Esophagus (tissue), 2 donors: Measurements from ENCODE around the gene PHACTR1. TPM values are rescaled to one million over a fixed set of nuclear protein-coding genes. Genes with fewer than 3 reads are reported as not detected.

Experiments
- H3K27ac ChIP-seq, 2 donors: one replicate each; pipeline ENCODE4 v1.5.1; 2013; ENCODE audit warnings: low read depth in 2 of 2, mild to moderate bottlenecking in 2 of 2, inconsistent platforms in 1 of 2, low read length in 1 of 2, moderate library complexity in 1 of 2
- H3K27me3 ChIP-seq, 2 donors: one replicate each; pipeline ENCODE4 v1.6.1; 2013; ENCODE audit warnings: low read length in 2 of 2, control low read depth in 1 of 2, mild to moderate bottlenecking in 1 of 2; ENCODE audit not compliant: insufficient read depth in 2 of 2, control insufficient read depth in 1 of 2
- H3K36me3 ChIP-seq, 2 donors: one replicate each; pipeline ENCODE4 v1.6.1; 2013; ENCODE audit warnings: low read length in 1 of 2; ENCODE audit not compliant: control insufficient read depth in 2 of 2, insufficient read depth in 2 of 2
- H3K4me1 ChIP-seq, 2 donors: one replicate each; pipeline ENCODE4 v1.6.1; 2013; ENCODE audit warnings: low read length in 1 of 2; ENCODE audit not compliant: control insufficient read depth in 2 of 2, insufficient read depth in 2 of 2
- H3K4me3 ChIP-seq, 2 donors: one replicate each; pipeline ENCODE4 v1.5.1; 2013; ENCODE audit warnings: low read length in 2 of 2, mild to moderate bottlenecking in 2 of 2, low read depth in 1 of 2, moderate library complexity in 1 of 2
- H3K9me3 ChIP-seq, 2 donors: one replicate each; pipeline ENCODE4 v1.6.1; 2013; ENCODE audit warnings: mild to moderate bottlenecking in 2 of 2, low read depth in 1 of 2, low read length in 1 of 2, moderate library complexity in 1 of 2; ENCODE audit not compliant: control insufficient read depth in 2 of 2, insufficient read depth in 1 of 2
- WGBS, 2 donors: extraction: QIAGEN DNeasy Blood & Tissue Kit; methylation state at CpG; one replicate each; pipeline ENCODE4 v1.1.7; 2013; 5-methylcytosine and 5-hydroxymethylcytosine counted together
- polyA plus RNA-seq, 2 donors: library from polyadenylated mRNA; stranded (reverse); fragments of 200-250 nt; gene quantifications; one replicate each; pipeline ENCODE4 v1.2.3, GENCODE V29; 2013
- donor health status: healthy with polysubstance abuse.
- donor health status: Bipolar disorder and iron deficiency.

Gene PHACTR1
- polyA plus RNA-seq, 2 donors = 0.41 to 0.55 TPM

DNA sequence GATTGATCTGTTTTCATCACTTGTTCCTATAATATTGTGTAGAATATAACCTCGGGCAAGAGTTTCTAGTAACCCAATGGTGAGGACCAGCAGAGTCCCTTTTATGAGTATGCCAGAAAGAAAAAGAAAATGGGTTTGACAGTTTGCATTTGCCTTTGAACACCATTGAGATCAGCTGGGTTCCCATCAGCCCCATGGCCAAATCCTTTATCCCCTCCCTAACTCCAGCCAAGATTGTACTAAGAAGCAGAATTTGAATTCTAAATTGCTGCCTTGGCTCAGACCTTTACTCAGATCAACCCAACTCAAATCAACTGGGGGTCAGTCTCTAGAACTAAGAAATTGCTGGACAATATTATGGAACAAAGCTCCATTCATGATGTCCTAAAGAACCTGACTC, 424.4 kb downstream of the PHACTR1 start:
- no peak overlapping the region for H3K4me3 ChIP-seq
- no peaks in the 10 kb centered on the region for H3K36me3 ChIP-seq
- H3K9me3 ChIP-seq = no peaks in the 10 kb centered on the region
- no peaks in the 10 kb centered on the region for H3K27me3 ChIP-seq
- H3K27ac ChIP-seq = no peak overlapping the region
- no peaks in the 10 kb centered on the region for H3K4me1 ChIP-seq
- WGBS, 2 donors = 92 to 96% methylated on average over 1 of the region's 1 CpG

DNA sequence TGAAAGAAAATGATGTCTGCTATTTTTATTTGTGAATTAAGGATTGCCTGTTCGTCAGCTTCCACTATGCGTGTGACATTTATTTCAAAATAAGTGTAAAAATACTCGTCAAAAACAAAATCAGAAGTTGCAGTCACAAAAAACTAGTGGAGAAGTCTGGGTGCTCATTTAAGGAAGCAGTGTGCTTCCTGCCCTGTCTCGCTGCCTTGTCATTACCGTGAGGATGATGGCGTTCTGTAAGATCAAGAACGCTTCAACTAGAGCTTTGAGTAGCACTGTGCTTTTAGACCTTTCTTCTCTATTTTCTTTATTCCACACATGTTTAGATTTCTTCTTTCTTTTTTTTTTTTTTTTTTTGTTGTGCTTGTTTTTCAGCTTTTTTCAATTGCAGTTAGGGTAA, 424.8 kb downstream of the PHACTR1 start:
- Histone ChIP-seq H3K4me1 (no peaks in the 10 kb centered on the region), H3K27ac (no peak overlapping the region), H3K4me3 (no peak overlapping the region), H3K9me3 (no peaks in the 10 kb centered on the region), H3K36me3 (no peaks in the 10 kb centered on the region), H3K27me3 (no peaks in the 10 kb centered on the region)
- 72 to 78% methylated on average over 7 of the region's 7 CpGs for WGBS, 2 donors

DNA sequence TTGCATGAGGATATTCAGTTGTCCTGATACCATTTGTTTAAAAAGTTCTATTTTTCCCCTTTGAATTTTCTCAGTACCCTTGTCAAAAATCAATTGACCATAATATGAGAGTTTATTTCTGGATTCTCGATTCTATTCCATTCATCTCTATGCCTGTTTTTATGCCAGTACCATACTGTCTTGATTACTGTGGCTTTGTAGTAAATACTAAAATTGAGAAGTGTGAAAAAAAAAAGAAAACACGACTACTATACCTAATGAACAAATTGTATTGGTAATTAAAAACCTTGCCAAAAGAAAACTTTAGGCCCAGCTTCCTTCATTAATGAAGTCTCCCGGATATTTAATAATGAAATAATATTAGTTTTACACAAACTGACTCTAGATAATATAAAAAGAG, 426.0 kb downstream of the PHACTR1 start:
- Histone ChIP-seq H3K27ac (no peak overlapping the region), H3K27me3 (no peaks in the 10 kb centered on the region), H3K4me1 (no peaks in the 10 kb centered on the region), H3K36me3 (no peaks in the 10 kb centered on the region), H3K4me3 (no peak overlapping the region), H3K9me3 (no peaks in the 10 kb centered on the region)
- 88 to 92% methylated on average over 3 of the region's 3 CpGs for WGBS, 2 donors

DNA sequence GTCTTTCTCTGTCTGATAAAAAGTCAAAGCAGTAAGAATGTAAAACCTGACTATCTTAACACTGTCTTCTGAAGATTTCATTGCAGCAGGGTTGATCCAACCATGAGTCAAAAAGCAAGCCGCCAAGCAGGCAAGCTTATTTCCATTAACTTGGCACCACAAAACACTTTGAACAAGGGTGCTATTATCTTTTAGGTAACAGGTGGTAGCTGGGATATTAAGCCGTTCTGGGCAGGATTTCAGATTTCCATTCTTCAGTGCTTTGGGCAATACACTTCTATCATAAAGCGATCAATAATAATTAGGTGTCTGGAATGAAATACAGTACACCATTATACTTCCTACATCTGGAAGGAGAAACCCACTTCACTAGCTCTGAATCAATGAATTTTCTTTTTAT, 429.9 kb downstream of the PHACTR1 start:
- no peak overlapping the region for H3K4me3 ChIP-seq
- no peaks in the 10 kb centered on the region for H3K27me3 ChIP-seq
- no peak overlapping the region for H3K27ac ChIP-seq
- no peaks in the 10 kb centered on the region for H3K4me1 ChIP-seq
- WGBS, 2 donors = 56 to 62% methylated on average over 3 of the region's 3 CpGs
- H3K9me3 ChIP-seq = no peaks in the 10 kb centered on the region
- no peaks in the 10 kb centered on the region for H3K36me3 ChIP-seq

DNA sequence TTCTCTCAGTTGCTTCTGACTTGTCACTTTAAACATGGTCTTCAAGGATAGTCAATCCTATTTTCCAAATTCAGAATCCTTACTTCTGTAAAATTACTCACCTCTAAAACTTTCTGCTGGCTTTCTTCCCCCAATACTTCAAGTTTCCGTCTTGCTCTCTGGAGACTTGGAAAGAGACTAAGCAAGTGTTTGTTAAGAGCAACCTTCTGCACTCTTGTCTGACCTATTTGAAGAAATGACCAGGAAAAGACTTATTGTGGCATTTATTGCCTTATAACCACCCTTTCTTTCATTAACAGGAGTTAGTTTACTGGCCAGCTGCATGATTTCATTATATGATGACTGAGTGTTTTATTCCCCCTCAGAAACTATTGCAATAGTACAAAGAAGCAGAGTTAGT, 430.8 kb downstream of the PHACTR1 start:
- H3K9me3 ChIP-seq = no peaks in the 10 kb centered on the region
- H3K4me1 ChIP-seq = no peaks in the 10 kb centered on the region
- WGBS, 2 donors = 58 to 61% methylated on average over 1 of the region's 1 CpG
- no peak overlapping the region for H3K27ac ChIP-seq
- H3K27me3 ChIP-seq = no peaks in the 10 kb centered on the region
- no peaks in the 10 kb centered on the region for H3K36me3 ChIP-seq
- no peak overlapping the region for H3K4me3 ChIP-seq

DNA sequence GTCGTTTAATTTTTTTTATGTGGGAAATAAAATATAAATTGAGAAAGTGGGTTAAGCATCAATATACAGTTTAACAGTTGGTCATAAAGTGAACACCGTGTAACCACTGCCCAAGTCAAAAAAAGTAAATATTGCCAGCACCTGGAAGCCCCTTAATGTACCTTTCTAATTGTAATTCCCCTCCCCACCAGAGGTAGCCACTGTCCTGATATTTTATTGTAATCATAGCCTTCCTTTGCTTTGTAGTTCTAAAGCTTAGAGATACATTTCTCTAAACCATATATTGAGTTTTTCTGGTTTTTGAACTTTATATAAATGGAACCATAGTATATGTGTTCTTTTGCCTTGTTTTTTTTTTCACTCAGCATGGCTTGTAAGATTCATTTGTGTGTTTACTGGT, 431.2 kb downstream of the PHACTR1 start:
- H3K27ac ChIP-seq = no peak overlapping the region
- H3K27me3 ChIP-seq = no peaks in the 10 kb centered on the region
- no peaks in the 10 kb centered on the region for H3K4me1 ChIP-seq
- WGBS, 2 donors = 65 to 78% methylated on average over 2 of the region's 2 CpGs
- no peaks in the 10 kb centered on the region for H3K36me3 ChIP-seq
- no peaks in the 10 kb centered on the region for H3K9me3 ChIP-seq
- no peak overlapping the region for H3K4me3 ChIP-seq

DNA sequence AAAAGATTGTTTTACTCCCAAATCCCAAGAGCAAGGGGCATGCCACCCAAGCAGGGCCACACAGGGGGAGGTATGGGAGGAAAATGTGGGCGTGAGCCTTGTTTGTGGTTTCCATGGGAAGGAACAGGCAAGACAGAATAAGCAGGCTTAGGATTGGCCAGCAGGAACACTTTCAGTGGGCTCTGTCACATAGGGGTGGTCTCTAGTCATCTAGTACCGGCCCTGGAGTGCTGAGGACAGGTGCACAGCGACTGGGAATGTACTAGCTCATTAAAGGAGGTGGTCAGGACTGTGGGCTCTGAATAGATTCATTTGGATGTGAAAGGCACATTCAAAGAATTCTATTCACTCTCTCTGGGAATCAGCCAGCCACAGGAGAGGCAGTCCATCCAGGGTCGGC, 436.2 kb downstream of the PHACTR1 start:
- Histone ChIP-seq H3K27ac (no peak overlapping the region), H3K4me3 (no peak overlapping the region), H3K27me3 (no peaks in the 10 kb centered on the region), H3K4me1 (peaks cover 0 to 2% of the 10 kb centered on the region in 2 donors), H3K9me3 (no peaks in the 10 kb centered on the region), H3K36me3 (no peaks in the 10 kb centered on the region)
- WGBS, 2 donors = 72 to 76% methylated on average over 4 of the region's 4 CpGs

DNA sequence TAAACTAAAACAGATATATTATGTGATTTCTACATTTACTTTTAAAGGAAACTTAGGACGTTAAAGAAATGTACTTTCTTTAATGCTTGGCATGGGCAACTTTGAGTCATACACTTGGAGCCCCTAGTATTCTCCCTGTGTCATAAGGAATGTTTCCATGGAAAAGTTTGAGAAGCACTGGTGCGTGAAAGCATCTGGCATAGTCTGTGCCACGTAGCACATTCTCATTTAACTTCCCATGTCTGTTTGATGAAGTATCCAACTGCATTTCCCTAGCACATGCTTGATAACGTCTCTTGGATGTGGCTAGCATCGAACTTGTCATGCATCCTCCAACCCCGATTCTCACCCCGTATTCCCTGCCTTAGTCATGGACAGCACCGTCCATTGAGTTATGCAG, 439.8 kb downstream of the PHACTR1 start:
- H3K36me3 ChIP-seq = no peaks in the 10 kb centered on the region
- H3K9me3 ChIP-seq = no peaks in the 10 kb centered on the region
- H3K4me1 ChIP-seq = peaks cover 0 to 2% of the 10 kb centered on the region in 2 donors
- H3K27ac ChIP-seq = no peak overlapping the region
- H3K4me3 ChIP-seq = no peak overlapping the region
- 71 to 81% methylated on average over 8 of the region's 8 CpGs for WGBS, 2 donors
- no peaks in the 10 kb centered on the region for H3K27me3 ChIP-seq

DNA sequence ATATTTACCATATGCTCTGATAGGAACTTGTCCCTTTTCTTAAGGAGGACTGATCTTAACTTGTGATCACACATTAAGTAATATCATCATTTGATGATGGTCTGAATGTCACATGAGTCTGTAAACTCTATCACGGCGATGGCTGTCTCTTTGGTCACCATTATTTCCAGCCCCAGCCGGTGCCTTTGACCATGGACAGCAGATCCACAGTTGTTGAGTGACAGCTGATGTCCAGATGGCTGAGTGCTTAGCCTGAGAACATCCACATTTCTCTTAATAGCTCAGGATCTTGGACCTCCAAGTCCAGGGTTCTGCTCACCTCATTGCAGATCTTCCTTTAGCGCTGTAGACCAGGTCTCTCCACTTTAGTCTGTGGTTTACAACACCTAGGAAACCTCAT, 440.7 kb downstream of the PHACTR1 start:
- WGBS, 2 donors = 95 to 97% methylated on average over 4 of the region's 4 CpGs
- Histone ChIP-seq H3K27ac (no peak overlapping the region), H3K36me3 (no peaks in the 10 kb centered on the region), H3K4me3 (no peak overlapping the region), H3K27me3 (no peaks in the 10 kb centered on the region), H3K4me1 (peaks cover 0 to 2% of the 10 kb centered on the region in 2 donors), H3K9me3 (no peaks in the 10 kb centered on the region)

DNA sequence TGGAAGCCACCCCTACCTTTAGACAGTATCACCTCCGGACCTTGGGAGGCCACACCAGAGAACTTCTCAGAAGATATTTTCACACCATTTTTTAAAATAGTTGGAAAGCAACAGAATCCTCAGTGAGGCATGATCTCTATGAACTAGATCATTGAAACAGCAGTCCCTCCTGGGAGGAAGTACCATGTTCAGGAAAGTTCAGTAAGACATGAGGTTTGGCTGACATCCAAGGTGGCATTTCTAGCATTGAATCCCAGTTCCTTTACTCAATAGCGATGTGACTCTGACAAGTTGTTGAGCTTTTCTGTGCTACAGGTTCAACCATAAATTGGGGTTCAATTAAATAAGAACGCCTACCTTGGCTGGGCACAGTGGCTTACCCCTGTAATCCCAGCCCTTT, 442.7 kb downstream of the PHACTR1 start:
- WGBS, 2 donors = 87 to 89% methylated on average over 3 of the region's 3 CpGs
- Histone ChIP-seq H3K4me3 (no peak overlapping the region), H3K4me1 (peaks cover 0 to 2% of the 10 kb centered on the region in 2 donors), H3K36me3 (no peaks in the 10 kb centered on the region), H3K9me3 (no peaks in the 10 kb centered on the region), H3K27me3 (no peaks in the 10 kb centered on the region), H3K27ac (no peak overlapping the region)
